Hepatocyte (in vitro differentiated cells): Measurements from ENCODE around the gene STXBP6. TPM values are rescaled to one million over a fixed set of nuclear protein-coding genes. Genes with fewer than 3 reads are reported as not detected.

Experiments
- DNase-seq: peaks from one replicate; pipeline ENCODE4 v3.0.0-alpha.2; 2016; ENCODE audit warnings: low spot score
- H2AFZ ChIP-seq: fragments of 200-600 bp; sonication (generic); 2 replicates; pipeline ENCODE4 v1.6.0; 2016; ENCODE audit warnings: antibody characterized with exemption, mild to moderate bottlenecking
- H3K27ac ChIP-seq: fragments of 200-600 bp; sonication (generic); 2 replicates; pipeline ENCODE4 v1.5.1; 2016; ENCODE audit warnings: mild to moderate bottlenecking
- H3K27me3 ChIP-seq: fragments of 200-600 bp; sonication (generic); 2 replicates; pipeline ENCODE4 v1.6.1; 2016
- H3K36me3 ChIP-seq: fragments of 200-600 bp; sonication (generic); replicated peaks from 2 replicates; pipeline ENCODE4 v1.5.1; 2016; ENCODE audit warnings: low read depth; ENCODE audit not compliant: insufficient read depth
- H3K4me1 ChIP-seq: fragments of 200-600 bp; sonication (generic); 2 replicates; pipeline ENCODE4 v1.5.1; 2016; ENCODE audit warnings: mild to moderate bottlenecking, moderate library complexity; ENCODE audit not compliant: insufficient read depth
- H3K4me2 ChIP-seq: fragments of 200-600 bp; sonication (generic); 2 replicates; pipeline ENCODE4 v1.6.0; 2016
- H3K4me3 ChIP-seq: fragments of 200-600 bp; sonication (generic); 2 replicates; pipeline ENCODE4 v1.5.1; 2016; ENCODE audit warnings: mild to moderate bottlenecking
- H3K79me2 ChIP-seq: fragments of 200-600 bp; sonication (generic); 2 replicates; pipeline ENCODE4 v1.6.0; 2017; ENCODE audit warnings: mild to moderate bottlenecking
- H3K9me2 ChIP-seq: fragments of 200-600 bp; sonication (generic); replicated peaks from 2 replicates; pipeline ENCODE4 v1.6.0; 2017; ENCODE audit warnings: mild to moderate bottlenecking; ENCODE audit not compliant: insufficient read depth
- H3K9me3 ChIP-seq: fragments of 200-600 bp; sonication (generic); 2 replicates; pipeline ENCODE4 v1.5.1; 2016; ENCODE audit warnings: low read depth, mild to moderate bottlenecking
- H4K20me1 ChIP-seq: fragments of 200-600 bp; sonication (generic); 2 replicates; pipeline ENCODE4 v1.6.0; 2016; ENCODE audit warnings: mild to moderate bottlenecking; ENCODE audit not compliant: insufficient read depth, poor library complexity, severe bottlenecking
- EZH2 ChIP-seq: fragments of 200-600 bp; sonication (generic); IDR thresholded peaks from 2 replicates; pipeline ENCODE4 v1.6.1; 2016; ENCODE audit warnings: antibody characterized with exemption, mild to moderate bottlenecking, borderline replicate concordance
- EZH2phosphoT487 ChIP-seq: fragments of 200-600 bp; sonication (generic); IDR thresholded peaks from one replicate; pipeline ENCODE4 v1.6.1; 2018; ENCODE audit warnings: antibody characterized with exemption, mild to moderate bottlenecking, low read depth, moderate library complexity; ENCODE audit not compliant: unreplicated experiment, severe bottlenecking
- WGBS: methylation state at CpG from one replicate; pipeline ENCODE4 v1.1.6; 2016; ENCODE audit warnings: low lambda C conversion rate; ENCODE audit errors: missing lambda C conversion rate; 5-methylcytosine and 5-hydroxymethylcytosine counted together
- polyA plus RNA-seq: library from polyadenylated mRNA; unstranded; fragments of >200 nt; fragmentation: Nextera tagmentation; extraction: Ambion mirVana; gene quantifications from 2 replicates; pipeline ENCODE4 v1.2.1, GENCODE V29; 2016
- total RNA-seq: library from RNA; depleted of rRNA; stranded (reverse); fragments of >200 nt; gene quantifications from 2 replicates; pipeline ENCODE4 v1.2.3, GENCODE V29; 2014
- TF ChIP-seq, protein P1 (sequence below): fragments of 200-600 bp; sonication (generic); IDR thresholded peaks from 2 replicates; pipeline ENCODE4 v1.5.1; 2016; ENCODE audit warnings: antibody characterized with exemption, mild to moderate bottlenecking; ENCODE audit not compliant: poor library complexity

Gene STXBP6
- total and polyA plus RNA-seq, 2 experiments from 2014 or later = 34.1 to 44.9 TPM

GRCh38 chr14:24986206-24986893, 63.6 kb downstream of the STXBP6 start:
- DNase-seq = no peak
- Histone ChIP-seq H3K9me3 (no peaks in the 10 kb centered on the region), H3K36me3 (no peaks in the 10 kb centered on the region), H3K9me2 (no peaks in the 10 kb centered on the region), H3K27ac (no peak overlapping the region), H3K4me2 (no peak overlapping the region), H2AFZ (no peak overlapping the region), H3K4me1 (peaks cover 33% of the 10 kb centered on the region), H3K27me3 (no peaks in the 10 kb centered on the region), H3K79me2 (peaks cover 46% of the 10 kb centered on the region), H3K4me3 (no peak overlapping the region), H4K20me1 (no peaks in the 10 kb centered on the region)
- 94% methylated on average over 4 of the region's 4 CpGs for WGBS
- TF ChIP-seq EZH2 = no peak
- TF ChIP-seq, protein P1, sequence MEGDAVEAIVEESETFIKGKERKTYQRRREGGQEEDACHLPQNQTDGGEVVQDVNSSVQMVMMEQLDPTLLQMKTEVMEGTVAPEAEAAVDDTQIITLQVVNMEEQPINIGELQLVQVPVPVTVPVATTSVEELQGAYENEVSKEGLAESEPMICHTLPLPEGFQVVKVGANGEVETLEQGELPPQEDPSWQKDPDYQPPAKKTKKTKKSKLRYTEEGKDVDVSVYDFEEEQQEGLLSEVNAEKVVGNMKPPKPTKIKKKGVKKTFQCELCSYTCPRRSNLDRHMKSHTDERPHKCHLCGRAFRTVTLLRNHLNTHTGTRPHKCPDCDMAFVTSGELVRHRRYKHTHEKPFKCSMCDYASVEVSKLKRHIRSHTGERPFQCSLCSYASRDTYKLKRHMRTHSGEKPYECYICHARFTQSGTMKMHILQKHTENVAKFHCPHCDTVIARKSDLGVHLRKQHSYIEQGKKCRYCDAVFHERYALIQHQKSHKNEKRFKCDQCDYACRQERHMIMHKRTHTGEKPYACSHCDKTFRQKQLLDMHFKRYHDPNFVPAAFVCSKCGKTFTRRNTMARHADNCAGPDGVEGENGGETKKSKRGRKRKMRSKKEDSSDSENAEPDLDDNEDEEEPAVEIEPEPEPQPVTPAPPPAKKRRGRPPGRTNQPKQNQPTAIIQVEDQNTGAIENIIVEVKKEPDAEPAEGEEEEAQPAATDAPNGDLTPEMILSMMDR = no peak
- TF ChIP-seq EZH2phosphoT487 = no peak

- 25% methylated on average over 6 of the region's 6 CpGs for WGBS
These were observed 64.9 kb downstream of the STXBP6 start for GRCh38 chr14:24984846-24985589.

GRCh38 chr14:24982472-24983155, 67.3 kb downstream of the STXBP6 start:
- Histone ChIP-seq H3K9me3 (no peaks in the 10 kb centered on the region), H3K4me2 (peak overlapping the region; percentile 44), H2AFZ (no peak overlapping the region), H4K20me1 (no peaks in the 10 kb centered on the region), H3K4me3 (no peak overlapping the region), H3K27me3 (no peaks in the 10 kb centered on the region), H3K36me3 (no peaks in the 10 kb centered on the region), H3K27ac (peak overlapping the region; percentile 86), H3K79me2 (peaks cover 32% of the 10 kb centered on the region), H3K4me1 (peaks cover 59% of the 10 kb centered on the region), H3K9me2 (no peaks in the 10 kb centered on the region)
- 38% methylated on average over 6 of the region's 6 CpGs for WGBS
- TF ChIP-seq EZH2phosphoT487 = peak; percentile 94
- no peak for TF ChIP-seq EZH2
- TF ChIP-seq, protein P1 = no peak
- DNase-seq = peak; percentile 69

More at GRCh38 chr14:24984846-24985589, 64.9 kb downstream of the STXBP6 start:
- Histone ChIP-seq H3K27ac (peak overlapping the region; percentile 55), H3K4me1 (peaks cover 43% of the 10 kb centered on the region), H3K36me3 (no peaks in the 10 kb centered on the region), H3K4me2 (peak overlapping the region; percentile 51), H3K79me2 (peaks cover 52% of the 10 kb centered on the region), H4K20me1 (no peaks in the 10 kb centered on the region), H3K9me2 (no peaks in the 10 kb centered on the region), H2AFZ (no peak overlapping the region), H3K9me3 (no peaks in the 10 kb centered on the region), H3K4me3 (no peak overlapping the region), H3K27me3 (no peaks in the 10 kb centered on the region)
- no peak for TF ChIP-seq EZH2phosphoT487
- TF ChIP-seq EZH2 = no peak
- TF ChIP-seq, protein P1 = no peak
- peak; percentile 48 for DNase-seq
